22Rv1 (cell line): Measurements from ENCODE around the gene SRRM3.
"Not testable (repeated sequence)": the region's sequence is repeated elsewhere in the genome, so short reads cannot be mapped to it uniquely, and the experiment has no call there.

Source experiments
- H3K27ac ChIP-seq: fragments of 450-650 bp; 2 replicates; pipeline ENCODE4 v1.5.1; 2017
- CTCF ChIP-seq: fragments of 450-650 bp; IDR thresholded peaks from 2 replicates; pipeline ENCODE4 v1.5.1; 2017; ENCODE audit warnings: mild to moderate bottlenecking
- ZFX ChIP-seq: fragments of 450-650 bp; IDR thresholded peaks from 2 replicates; pipeline ENCODE4 v1.6.1; 2017; ENCODE audit warnings: antibody characterized with exemption, borderline replicate concordance

The SRRM3 gene

DNA sequence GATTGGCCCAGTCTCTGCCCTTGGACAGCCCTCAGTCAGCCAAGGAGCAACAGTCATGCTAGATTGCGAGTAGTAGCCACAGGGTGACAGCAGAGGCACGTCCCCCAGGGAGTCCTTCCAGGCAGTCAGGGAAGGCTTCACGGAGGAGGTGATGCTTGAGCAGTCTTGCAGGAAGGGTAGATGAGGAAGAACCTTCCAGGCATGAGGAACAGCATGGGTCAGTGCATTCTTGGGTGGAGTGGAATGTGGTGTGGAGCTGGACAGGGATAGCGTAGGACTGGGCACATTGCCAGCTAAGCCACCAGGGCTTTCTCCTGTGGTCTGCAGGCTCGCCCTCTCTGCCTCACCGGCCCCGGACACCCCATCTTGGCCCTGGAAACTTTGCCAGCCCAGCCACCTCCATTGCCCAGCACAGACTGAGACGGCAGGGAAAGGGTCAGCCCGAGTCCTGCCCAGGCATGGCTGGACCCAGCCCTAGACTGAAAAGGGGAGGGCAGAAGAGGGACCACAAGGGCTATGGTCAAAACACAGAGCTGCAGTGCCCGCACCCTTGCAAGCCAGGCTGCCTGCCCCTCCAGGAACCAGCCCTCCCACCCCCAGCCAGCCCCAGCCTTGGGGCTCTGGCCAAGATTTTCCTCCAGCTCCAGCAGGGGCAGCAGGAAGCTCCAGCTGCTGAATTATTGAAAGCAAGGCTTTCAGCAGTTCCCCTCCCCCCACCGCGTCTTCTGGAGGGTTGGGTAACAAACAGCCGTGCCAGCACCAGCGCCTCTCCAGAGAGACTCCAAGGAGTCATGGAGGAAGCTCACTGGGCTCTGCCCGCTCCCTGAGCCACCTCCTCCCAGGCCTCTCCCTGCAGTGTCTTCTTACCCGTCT, 18.7 kb downstream of the SRRM3 start:
- no peak overlapping the region for H3K27ac ChIP-seq
- no peak for TF ChIP-seq CTCF
- TF ChIP-seq ZFX, result no peak

GRCh38 chr7:76222333-76222732, 20.6 kb downstream of the SRRM3 start:
- H3K27ac ChIP-seq, result no peak overlapping the region
- TF ChIP-seq ZFX (no peak), CTCF (no peak)

GRCh38 chr7:76222839-76223238, 21.1 kb downstream of the SRRM3 start:
- H3K27ac ChIP-seq, result no peak overlapping the region
- TF ChIP-seq CTCF, result no peak
- no peak for TF ChIP-seq ZFX

- TF ChIP-seq ZFX, result no peak
These were observed 21.7 kb downstream of the SRRM3 start for GRCh38 chr7:76223286-76223972.

DNA sequence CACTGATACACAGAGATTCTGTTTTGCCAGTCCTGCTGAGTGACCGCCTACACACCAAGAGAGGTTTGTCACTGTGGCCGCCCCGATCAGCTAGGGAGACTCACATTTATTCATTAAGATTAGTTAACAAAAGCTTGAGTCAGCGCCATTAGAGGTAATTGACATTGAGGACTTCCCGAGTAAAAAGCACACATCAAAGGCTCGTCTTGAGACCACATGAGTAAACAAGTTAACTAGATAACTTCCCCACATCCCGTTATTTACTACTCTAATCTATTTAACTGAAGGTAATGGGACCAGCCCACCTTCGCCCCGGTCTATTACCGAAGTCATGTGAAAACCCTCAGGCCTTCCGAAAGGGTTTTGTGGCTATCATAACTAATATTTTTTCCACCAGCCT, 23.0 kb downstream of the SRRM3 start:
- TF ChIP-seq ZFX (no peak), CTCF (no peak)
- no peak overlapping the region for H3K27ac ChIP-seq

More at GRCh38 chr7:76223286-76223972, 21.7 kb downstream of the SRRM3 start:
- H3K27ac ChIP-seq, result no peak overlapping the region

DNA sequence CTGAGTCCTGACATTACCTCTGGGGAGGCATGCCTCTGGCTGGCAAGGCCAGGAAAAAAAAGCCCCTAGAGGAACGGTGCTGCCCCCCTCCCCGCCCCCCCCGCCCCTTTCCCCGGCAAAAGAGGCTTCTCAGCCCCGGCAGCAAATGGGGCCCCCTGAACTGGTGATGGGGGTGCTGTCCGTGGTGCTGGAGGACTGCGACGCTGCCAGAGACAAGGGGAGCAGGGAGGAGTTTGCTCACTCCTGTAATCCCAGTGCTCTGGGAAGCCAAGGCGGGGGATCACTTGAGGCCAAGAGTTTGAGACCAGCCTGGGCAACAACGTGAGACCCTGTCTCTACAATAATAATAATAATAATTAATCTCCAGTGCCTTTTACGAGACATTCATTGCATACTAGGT, 23.7 kb downstream of the SRRM3 start:
- no peak for TF ChIP-seq CTCF
- no peak for TF ChIP-seq ZFX

GRCh38 chr7:76225951-76226350, 24.3 kb downstream of the SRRM3 start:
- no peak for TF ChIP-seq ZFX
- no peak for TF ChIP-seq CTCF
- H3K27ac ChIP-seq, result no peak overlapping the region

More for the DNA sequence above, 23.7 kb downstream of the SRRM3 start:
- H3K27ac ChIP-seq, result no peak overlapping the region

DNA sequence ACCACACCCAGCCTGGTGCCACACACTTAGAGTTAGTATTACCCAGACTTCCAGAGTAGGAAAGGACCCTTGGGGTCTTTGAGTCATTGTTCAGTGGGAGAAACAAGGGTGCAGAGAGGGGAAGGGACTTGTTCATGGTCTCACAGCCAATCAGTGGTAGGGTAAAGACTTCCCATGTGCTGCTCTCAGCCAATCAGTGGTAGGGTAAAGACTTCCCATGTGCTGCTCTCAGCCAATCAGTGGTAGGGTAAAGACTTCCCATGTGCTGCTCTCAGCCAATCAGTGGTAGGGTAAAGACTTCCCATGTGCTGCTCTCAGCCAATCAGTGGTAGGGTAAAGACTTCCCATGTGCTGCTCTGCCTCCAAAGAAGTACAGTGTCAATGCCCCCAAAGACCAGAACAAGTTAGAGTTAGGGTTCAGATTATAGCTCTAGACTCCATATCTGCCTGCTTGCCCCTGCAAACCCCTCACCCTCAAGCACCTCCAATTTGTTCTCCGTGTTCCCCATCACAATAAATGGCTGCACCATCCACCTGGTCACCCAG, 25.3 kb downstream of the SRRM3 start:
- H3K27ac ChIP-seq, result not testable (repeated sequence)
